Sigmoid colon (tissue), 7 donors: ENCODE data around the gene TLCD1. TPM values are rescaled to one million over a fixed set of nuclear protein-coding genes. Genes with fewer than 3 reads are reported as not detected.

ENCODE experiments used
- DNase-seq: peaks from one replicate; pipeline ENCODE4 v3.0.0-alpha.2; 2019
- H3K27ac ChIP-seq, 4 donors: fragments of 200-600 bp; sonication (generic); one replicate each; pipeline ENCODE4 v1.5.1; 2016 to 2019; ENCODE audit warnings: mild to moderate bottlenecking in 1 of 4
- H3K27me3 ChIP-seq, 3 donors: fragments of 200-600 bp; sonication (generic); one replicate each; pipeline ENCODE4 v1.5.1; 2019; ENCODE audit warnings: mild to moderate bottlenecking in 1 of 3
- H3K36me3 ChIP-seq, 4 donors: fragments of 200-600 bp; sonication (generic); one replicate each; pipeline ENCODE4 v1.5.1; 2016 to 2019
- H3K4me1 ChIP-seq, 4 donors: fragments of 200-600 bp; sonication (generic); one replicate each; pipeline ENCODE4 v1.5.1; 2017 to 2019
- H3K4me3 ChIP-seq, 4 donors: fragments of 200-600 bp; sonication (generic); one replicate each; pipeline ENCODE4 v1.5.1; 2017 to 2019; ENCODE audit warnings: mild to moderate bottlenecking in 2 of 4, moderate library complexity in 1 of 4
- H3K9me3 ChIP-seq, 4 donors: fragments of 200-600 bp in 3 of 4; sonication (generic) in 3 of 4; one replicate each; pipeline versions ENCODE4 v1.5.1 to v1.6.1; 2013 to 2019
- CTCF ChIP-seq, 4 experiments: fragments of 450-650 bp in 3 of 4; fragments of 200-600 bp in 1 of 4; IDR thresholded peaks; one replicate each; pipeline ENCODE4 v1.5.1; 2016 to 2019; ENCODE audit warnings: antibody characterized with exemption in 4 of 4, mild to moderate bottlenecking in 3 of 4, moderate library complexity in 2 of 4
- EP300 ChIP-seq, 4 donors: sonication (generic); formaldehyde crosslinking; IDR thresholded peaks; one replicate each; pipeline ENCODE4 v1.6.1; 2017; ENCODE audit warnings: antibody characterized with exemption in 4 of 4
- POLR2A ChIP-seq, 2 donors: fragments of 450-650 bp; IDR thresholded peaks; one replicate each; pipeline ENCODE4 v1.6.1; 2016; ENCODE audit warnings: antibody characterized with exemption in 2 of 2, mild to moderate bottlenecking in 2 of 2, moderate library complexity in 2 of 2
- POLR2AphosphoS5 ChIP-seq, 4 donors: sonication (generic); formaldehyde crosslinking; IDR thresholded peaks; one replicate each; pipeline ENCODE4 v1.6.1; 2017; ENCODE audit warnings: antibody characterized with exemption in 4 of 4
- WGBS, 2 donors: extraction: QIAGEN DNeasy Blood & Tissue Kit; methylation state at CpG; one replicate each; pipeline ENCODE4 v1.1.7; 2013; 5-methylcytosine and 5-hydroxymethylcytosine counted together
- intact Hi-C: fragments of 100-400 bp; cut with DNase I; formaldehyde crosslinking; loops from one replicate; pipeline ENCODE4 v1.15.1; 2023
- polyA plus RNA-seq, 3 donors: library from polyadenylated mRNA; stranded (reverse); fragments of 200-250 nt; gene quantifications; one replicate each; pipeline ENCODE4 v1.2.3, GENCODE V29; 2013
- total RNA-seq, 4 donors: library from RNA; depleted of rRNA; stranded (reverse); fragments of >200 nt; gene quantifications; one replicate each; pipeline ENCODE4 v1.1.0, GENCODE V29; 2016
- donor health status: healthy with polysubstance abuse.
- donor health status: Bipolar disorder and iron deficiency.
- donor health status: healthy.

Gene TLCD1
- total and polyA plus RNA-seq, 7 donors: 0.66 to 14.2 (median 2.1) TPM; not detected in 2

- no peaks in the 10 kb centered on the region for H3K27me3 ChIP-seq
- TF ChIP-seq CTCF (IDR thresholded peaks at IDR 0.05): no peak
- TF ChIP-seq POLR2AphosphoS5 (IDR thresholded peaks at IDR 0.05): no peak
- TF ChIP-seq POLR2A (IDR thresholded peaks at IDR 0.05): no peak
- no peak for TF ChIP-seq EP300 (IDR thresholded peaks at IDR 0.05)
- no peak for DNase-seq
- intact Hi-C loops: no loop called here
- no peak overlapping the region for H3K27ac ChIP-seq
- H3K4me1 ChIP-seq: no peaks in the 10 kb centered on the region
- H3K4me3 ChIP-seq: no peak overlapping the region
- no peaks in the 10 kb centered on the region for H3K9me3 ChIP-seq
- H3K36me3 ChIP-seq: no peaks in the 10 kb centered on the region
- 80 to 86% methylated on average over 5 of the region's 5 CpGs for WGBS, 2 donors
Observed at GRCh38 chr17:28735242-28735722, 9.2 kb upstream of the TLCD1 start.

- Histone ChIP-seq H3K9me3 (no peaks in the 10 kb centered on the region), H3K27me3 (no peaks in the 10 kb centered on the region), H3K27ac (no peak overlapping the region), H3K4me3 (no peak overlapping the region), H3K4me1 (no peaks in the 10 kb centered on the region), H3K36me3 (no peaks in the 10 kb centered on the region)
- DNase-seq: no peak
- 89 to 92% methylated on average over 10 of the region's 10 CpGs for WGBS, 2 donors
- TF ChIP-seq CTCF (IDR thresholded peaks at IDR 0.05) (no peak), POLR2AphosphoS5 (IDR thresholded peaks at IDR 0.05) (no peak), EP300 (IDR thresholded peaks at IDR 0.05) (no peak), POLR2A (IDR thresholded peaks at IDR 0.05) (no peak)
- intact Hi-C loops: no loop called here
Observed at GRCh38 chr17:28734712-28735241, 8.7 kb upstream of the TLCD1 start.

GRCh38 chr17:28733346-28733745 is 7.3 kb upstream of the TLCD1 start:
- no peaks in the 10 kb centered on the region for H3K36me3 ChIP-seq
- TF ChIP-seq EP300 (IDR thresholded peaks at IDR 0.05) (no peak), POLR2A (IDR thresholded peaks at IDR 0.05) (no peak), POLR2AphosphoS5 (IDR thresholded peaks at IDR 0.05) (no peak), CTCF (IDR thresholded peaks at IDR 0.05) (no peak)
- H3K4me3 ChIP-seq: no peak overlapping the region
- intact Hi-C loops: no loop called here
- H3K27me3 ChIP-seq: no peaks in the 10 kb centered on the region
- H3K27ac ChIP-seq: no peak overlapping the region
- H3K9me3 ChIP-seq: no peaks in the 10 kb centered on the region
- H3K4me1 ChIP-seq: peaks cover 0 to 4% (median 0%) of the 10 kb centered on the region in 4 donors
- DNase-seq: no peak
- 88 to 92% methylated on average over 1 of the region's 1 CpG for WGBS, 2 donors

GRCh38 chr17:28729950-28730330 is 3.9 kb upstream of the TLCD1 start:
- WGBS, 2 donors: 17 to 74% methylated on average over 11 of the region's 11 CpGs
- no peak overlapping the region for H3K4me3 ChIP-seq
- H3K4me1 ChIP-seq: peaks cover 0 to 33% (median 28%) of the 10 kb centered on the region in 4 donors
- DNase-seq: no peak
- no peaks in the 10 kb centered on the region for H3K36me3 ChIP-seq
- H3K9me3 ChIP-seq: no peaks in the 10 kb centered on the region
- H3K27me3 ChIP-seq: peaks cover 0 to 8% (median 0%) of the 10 kb centered on the region in 3 donors
- TF ChIP-seq CTCF (IDR thresholded peaks at IDR 0.05) (no peak), POLR2A (IDR thresholded peaks at IDR 0.05) (no peak), EP300 (IDR thresholded peaks at IDR 0.05) (no peak), POLR2AphosphoS5 (IDR thresholded peaks at IDR 0.05) (no peak)
- no peak overlapping the region for H3K27ac ChIP-seq
- intact Hi-C loops: loop anchor here (1.0 to 10.0 kb wide), 5 partner anchors 13 to 565 kb away; partner anchors contain the start of genes FLOT2, NUFIP2 and PHF12
